ENCODE measurements around the gene PPP2R5C. TPM values are rescaled to one million over a fixed set of nuclear protein-coding genes. Genes with fewer than 3 reads are reported as not detected.
"Not testable (repeated sequence)": the region's sequence is repeated elsewhere in the genome, so short reads cannot be mapped to it uniquely, and the experiment has no call there.

Gene PPP2R5C
- polyA plus RNA-seq, 3 donors: 61.9 to 72.5 (median 64.0) TPM

GRCh38 chr14:101796479-101796878, 35.0 kb downstream of the PPP2R5C start:
- no peaks in the 10 kb centered on the region for H3K36me3 ChIP-seq (replicated peaks in 1 of 2; ENCODE audit: control insufficient read depth in 1 of 2, insufficient read depth in 2 of 2, low read length in 2 of 2)
- no peak overlapping the region for H3K4me3 ChIP-seq (replicated peaks in 1 of 3; ENCODE audit: low read depth in 2 of 3, low read length in 3 of 3)
- H3K9me3 ChIP-seq (replicated peaks in 1 of 2; ENCODE audit: control insufficient read depth in 1 of 2, insufficient read depth in 1 of 2, low read length in 2 of 2): peaks cover 0 to 4% of the 10 kb centered on the region in 2 donors
- H3K9me3 Mint-ChIP-seq: peaks cover 0 to 9% (median 1%) of the 10 kb centered on the region in 7 donors
- 95% methylated on average over 10 of the region's 10 CpGs for WGBS (ENCODE audit: insufficient coverage)
- H3K36me3 Mint-ChIP-seq: peaks cover 0 to 8% of the 10 kb centered on the region in 2 donors
- no peak overlapping the region for H3K4me3 Mint-ChIP-seq
- no peak overlapping the region for H3K27ac Mint-ChIP-seq
- DNase-seq: no peak
- no peaks in the 10 kb centered on the region for H3K27me3 ChIP-seq (ENCODE audit: control insufficient read depth in 2 of 2, insufficient read depth in 2 of 2, low read length in 2 of 2)
- H3K4me2 ChIP-seq (replicated peaks; ENCODE audit: extremely low read depth, low read length, poor library complexity, severe bottlenecking): no peak overlapping the region
- TF ChIP-seq CTCF (IDR thresholded peaks at IDR 0.05): no peak
- no peak overlapping the region for H3K9ac ChIP-seq (ENCODE audit: insufficient read depth, low read length, poor library complexity, severe bottlenecking)
- intact Hi-C loops (cut with micrococcal nuclease): no loop called here
- H2AFZ ChIP-seq (ENCODE audit: insufficient read depth, low read depth, low read length, poor library complexity, severe bottlenecking): no peak overlapping the region
- no peak overlapping the region for H3K27ac ChIP-seq (ENCODE audit: low read depth in 1 of 2, low read length in 2 of 2)
- H3K4me1 Mint-ChIP-seq: peaks cover 10% of the 10 kb centered on the region
- peaks cover 0 to 5% (median 3%) of the 10 kb centered on the region in 3 donors for H3K27me3 Mint-ChIP-seq (ENCODE audit: low read depth in 3 of 3)
- no peaks in the 10 kb centered on the region for H3K4me1 ChIP-seq (ENCODE audit: control insufficient read depth in 1 of 2, insufficient read depth in 2 of 2, low read length in 2 of 2)
- H4K20me1 ChIP-seq (ENCODE audit: insufficient read depth, low read length): no peaks in the 10 kb centered on the region
- no peaks in the 10 kb centered on the region for H3K79me2 ChIP-seq (ENCODE audit: insufficient read depth, low read length)

GRCh38 chr14:101797856-101798255, 36.3 kb downstream of the PPP2R5C start:
- Mint-ChIP-seq H3K4me3 (no peak overlapping the region), H3K27me3 (ENCODE audit: low read depth in 3 of 3) (peaks cover 2 to 7% (median 3%) of the 10 kb centered on the region in 3 donors), H3K27ac (no peak overlapping the region), H3K4me1 (no peaks in the 10 kb centered on the region), H3K36me3 (peaks cover 0 to 8% of the 10 kb centered on the region in 2 donors), H3K9me3 (peaks cover 0 to 9% (median 1%) of the 10 kb centered on the region in 7 donors)
- Histone ChIP-seq H2AFZ (ENCODE audit: insufficient read depth, low read depth, low read length, poor library complexity, severe bottlenecking) (no peak overlapping the region), H4K20me1 (ENCODE audit: insufficient read depth, low read length) (no peaks in the 10 kb centered on the region), H3K27ac (ENCODE audit: low read depth in 1 of 2, low read length in 2 of 2) (no peak overlapping the region), H3K36me3 (replicated peaks in 1 of 2; ENCODE audit: control insufficient read depth in 1 of 2, insufficient read depth in 2 of 2, low read length in 2 of 2) (no peaks in the 10 kb centered on the region), H3K4me3 (replicated peaks in 1 of 3; ENCODE audit: low read depth in 2 of 3, low read length in 3 of 3) (no peak overlapping the region), H3K27me3 (ENCODE audit: control insufficient read depth in 2 of 2, insufficient read depth in 2 of 2, low read length in 2 of 2) (no peaks in the 10 kb centered on the region), H3K9me3 (replicated peaks in 1 of 2; ENCODE audit: control insufficient read depth in 1 of 2, insufficient read depth in 1 of 2, low read length in 2 of 2) (peaks cover 0 to 4% of the 10 kb centered on the region in 2 donors), H3K79me2 (ENCODE audit: insufficient read depth, low read length) (no peaks in the 10 kb centered on the region), H3K4me2 (replicated peaks; ENCODE audit: extremely low read depth, low read length, poor library complexity, severe bottlenecking) (no peak overlapping the region), H3K9ac (ENCODE audit: insufficient read depth, low read length, poor library complexity, severe bottlenecking) (no peak overlapping the region), H3K4me1 (ENCODE audit: control insufficient read depth in 1 of 2, insufficient read depth in 2 of 2, low read length in 2 of 2) (no peaks in the 10 kb centered on the region)
- no peak for DNase-seq
- 83% methylated on average over 2 of the region's 5 CpGs for WGBS (ENCODE audit: insufficient coverage)
- intact Hi-C loops (cut with micrococcal nuclease): no loop called here
- no peak for TF ChIP-seq CTCF (IDR thresholded peaks at IDR 0.05)

- no CpG with 5 or more reads among the region's 1 CpG for WGBS (ENCODE audit: insufficient coverage)
- H3K4me2 ChIP-seq (replicated peaks; ENCODE audit: extremely low read depth, low read length, poor library complexity, severe bottlenecking); H3K27me3 ChIP-seq (ENCODE audit: control insufficient read depth in 2 of 2, insufficient read depth in 2 of 2, low read length in 2 of 2); DNase-seq; H3K36me3 Mint-ChIP-seq; H3K9me3 ChIP-seq (replicated peaks in 1 of 2; ENCODE audit: control insufficient read depth in 1 of 2, insufficient read depth in 1 of 2, low read length in 2 of 2); H3K9me3 Mint-ChIP-seq; H3K4me1 Mint-ChIP-seq; H3K4me3 Mint-ChIP-seq; H3K27ac Mint-ChIP-seq; H4K20me1 ChIP-seq (ENCODE audit: insufficient read depth, low read length); H3K27ac ChIP-seq (ENCODE audit: low read depth in 1 of 2, low read length in 2 of 2); intact Hi-C loops (cut with micrococcal nuclease); H3K9ac ChIP-seq (ENCODE audit: insufficient read depth, low read length, poor library complexity, severe bottlenecking); H2AFZ ChIP-seq (ENCODE audit: insufficient read depth, low read depth, low read length, poor library complexity, severe bottlenecking); H3K27me3 Mint-ChIP-seq (ENCODE audit: low read depth in 3 of 3); H3K36me3 ChIP-seq (replicated peaks in 1 of 2; ENCODE audit: control insufficient read depth in 1 of 2, insufficient read depth in 2 of 2, low read length in 2 of 2); H3K4me1 ChIP-seq (ENCODE audit: control insufficient read depth in 1 of 2, insufficient read depth in 2 of 2, low read length in 2 of 2); H3K4me3 ChIP-seq (replicated peaks in 1 of 3; ENCODE audit: low read depth in 2 of 3, low read length in 3 of 3); H3K79me2 ChIP-seq (ENCODE audit: insufficient read depth, low read length): not testable (repeated sequence)
Measured at GRCh38 chr14:101804373-101804772, 42.9 kb downstream of the PPP2R5C start.

All from CD14-positive monocyte (primary cell).